Activated gamma-delta T cell treated with Interleukin-2 at 50 U/mL for 16 hours (primary cell): ENCODE data around the gene MAP3K2.
"Not testable (repeated sequence)": the region's sequence is repeated elsewhere in the genome, so short reads cannot be mapped to it uniquely, and the experiment has no call there.

Experiments used
- DNase-seq: peaks from one replicate; pipeline ENCODE4 v3.0.0-alpha.2; 2020

The MAP3K2 gene

GRCh38 chr2:127421116-127421800 is 33.5 kb upstream of the MAP3K2 start:
- no peak for DNase-seq

GRCh38 chr2:127420039-127420864 is 32.5 kb upstream of the MAP3K2 start:
- no peak for DNase-seq

- DNase-seq: no peak
These were observed 31.8 kb upstream of the MAP3K2 start for GRCh38 chr2:127419448-127420038.

- no peak for DNase-seq
These were observed 31.3 kb upstream of the MAP3K2 start for GRCh38 chr2:127419112-127419430.

- DNase-seq: no peak
These were observed 30.7 kb upstream of the MAP3K2 start, which contains the start of gene PROC for GRCh38 chr2:127418300-127419111. TSS of gene PROC (plus strand) at chr2:127418427. CDS start at chr2:127419943, 1,516 bp downstream.

GRCh38 chr2:127417406-127417805 is 29.6 kb upstream of the MAP3K2 start:
- DNase-seq: no peak

- no peak for DNase-seq
These were observed 28.8 kb upstream of the MAP3K2 start for GRCh38 chr2:127416506-127417001.

- peak; percentile 74 for DNase-seq
These were observed 28.1 kb upstream of the MAP3K2 start for GRCh38 chr2:127415593-127416505.

- DNase-seq: no peak
These were observed 27.1 kb upstream of the MAP3K2 start for GRCh38 chr2:127414638-127415592.

GRCh38 chr2:127413782-127414637 is 26.2 kb upstream of the MAP3K2 start:
- no peak for DNase-seq

GRCh38 chr2:127413200-127413599 is 25.4 kb upstream of the MAP3K2 start:
- no peak for DNase-seq

GRCh38 chr2:127411653-127412369 is 24.0 kb upstream of the MAP3K2 start:
- DNase-seq: no peak

- no peak for DNase-seq
These were observed 23.3 kb upstream of the MAP3K2 start for GRCh38 chr2:127410871-127411652.

- not testable (repeated sequence) for DNase-seq
These were observed 21.9 kb upstream of the MAP3K2 start for GRCh38 chr2:127409716-127410115.

- no peak for DNase-seq
These were observed 21.0 kb upstream of the MAP3K2 start for GRCh38 chr2:127408807-127409099.

GRCh38 chr2:127408004-127408806 is 20.4 kb upstream of the MAP3K2 start:
- peak; percentile 89 for DNase-seq

GRCh38 chr2:127407661-127408003 is 19.9 kb upstream of the MAP3K2 start:
- no peak for DNase-seq
